ENCODE data around the gene GFOD2. TPM values are rescaled to one million over a fixed set of nuclear protein-coding genes. Genes with fewer than 3 reads are reported as not detected.
"Not testable (repeated sequence)": the region's sequence is repeated elsewhere in the genome, so short reads cannot be mapped to it uniquely, and the experiment has no call there.

The GFOD2 gene
- total RNA-seq, 8 experiments from 2014 or later = 13.1 to 48.8 (median 30.5) TPM

DNA sequence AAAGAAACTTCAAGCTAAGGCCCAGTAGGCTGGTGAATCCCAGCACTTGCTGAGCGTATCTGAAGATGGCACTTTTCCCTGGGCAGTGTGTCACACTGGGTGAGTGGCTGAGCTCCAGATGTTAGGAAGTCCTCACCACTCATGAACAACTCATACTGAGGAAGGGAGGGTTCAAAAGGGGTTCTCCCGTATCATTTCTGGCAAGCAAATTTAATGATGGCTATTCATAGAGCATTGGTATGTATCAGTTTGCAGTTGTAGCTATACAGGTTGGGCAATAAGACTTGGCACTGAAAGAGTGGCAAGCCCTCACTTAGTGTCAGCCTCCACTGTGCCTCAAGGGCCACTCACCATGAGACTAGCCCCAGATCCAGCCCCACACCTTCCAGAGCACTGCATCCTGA is 10.7 kb downstream of the GFOD2 start:
- H3K27ac ChIP-seq = no peak overlapping the region
- in situ Hi-C loops (cut with MboI; ENCODE audit: low pct_unique_long_range_greater_than_20kb in 2 of 9, low sequenced_read_pairs in 9 of 9, unreplicated experiment in 9 of 9) = no loop called here
- peak in 1 of 8 experiments; percentile 50 for ATAC-seq (replicated peaks in 6 of 8)
- WGBS, 10 experiments = 28 to 100% (median 67%) methylated on average over 1 to 2 of the region's 2 CpGs; no CpG with 5 or more reads in 3 of the 10 experiments
- no peaks in the 10 kb centered on the region for H3K4me1 ChIP-seq (replicated peaks in 1 of 2)
- H3K4me3 ChIP-seq = no peak overlapping the region

GRCh38 chr16:67707790-67708189 is 11.3 kb downstream of the GFOD2 start:
- WGBS, 10 experiments = 85 to 100% (median 100%) methylated on average over 1 to 4 of the region's 5 CpGs; no CpG with 5 or more reads in 3 of the 10 experiments
- in situ Hi-C loops (cut with MboI; ENCODE audit: low pct_unique_long_range_greater_than_20kb in 2 of 9, low sequenced_read_pairs in 9 of 9, unreplicated experiment in 9 of 9) = no loop called here
- Histone ChIP-seq H3K27ac (no peak overlapping the region), H3K4me3 (no peak overlapping the region), H3K4me1 (replicated peaks in 1 of 2) (no peaks in the 10 kb centered on the region)
- ATAC-seq (replicated peaks in 6 of 8) = no peak

GRCh38 chr16:67707210-67707609 is 11.9 kb downstream of the GFOD2 start:
- no peak overlapping the region for H3K27ac ChIP-seq
- 90 to 100% (median 100%) methylated on average over 1 to 4 of the region's 4 CpGs; no CpG with 5 or more reads in 1 of the 10 experiments for WGBS, 10 experiments
- no peak for ATAC-seq (replicated peaks in 6 of 8)
- no peak overlapping the region for H3K4me3 ChIP-seq
- H3K4me1 ChIP-seq (replicated peaks in 1 of 2) = no peaks in the 10 kb centered on the region
- in situ Hi-C loops (cut with MboI; ENCODE audit: low pct_unique_long_range_greater_than_20kb in 2 of 9, low sequenced_read_pairs in 9 of 9, unreplicated experiment in 9 of 9) = no loop called here

GRCh38 chr16:67704110-67704509 is 15.0 kb downstream of the GFOD2 start:
- H3K4me3 ChIP-seq = no peak overlapping the region
- ATAC-seq (replicated peaks in 6 of 8) = no peak
- H3K27ac ChIP-seq = no peak overlapping the region
- 76 to 98% (median 89%) methylated on average over 2 to 5 of the region's 5 CpGs for WGBS, 10 experiments
- in situ Hi-C loops (cut with MboI; ENCODE audit: low pct_unique_long_range_greater_than_20kb in 2 of 9, low sequenced_read_pairs in 9 of 9, unreplicated experiment in 9 of 9) = no loop called here
- H3K4me1 ChIP-seq (replicated peaks in 1 of 2) = no peaks in the 10 kb centered on the region

DNA sequence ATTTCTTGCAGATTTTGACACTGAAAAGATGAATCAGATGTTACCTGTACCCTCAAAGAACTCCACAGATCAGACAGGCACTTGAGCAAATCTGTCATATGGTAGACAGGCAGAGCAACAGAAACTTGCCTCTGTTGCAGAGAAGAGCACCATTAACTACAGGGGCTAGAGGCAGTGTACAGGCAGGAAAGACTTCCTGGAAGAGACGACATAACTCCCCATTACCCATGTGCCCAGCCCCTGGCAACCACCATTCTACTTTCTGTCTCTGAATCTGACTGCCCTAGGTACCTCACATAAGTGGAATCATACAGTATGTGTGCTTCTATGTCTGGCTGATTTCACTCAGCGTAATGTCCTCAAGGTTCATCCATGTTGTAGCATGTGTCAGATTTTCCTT is 15.5 kb downstream of the GFOD2 start:
- Histone ChIP-seq H3K4me3 (no peak overlapping the region), H3K4me1 (replicated peaks in 1 of 2) (no peaks in the 10 kb centered on the region), H3K27ac (no peak overlapping the region)
- in situ Hi-C loops (cut with MboI; ENCODE audit: low pct_unique_long_range_greater_than_20kb in 2 of 9, low sequenced_read_pairs in 9 of 9, unreplicated experiment in 9 of 9) = no loop called here
- ATAC-seq (replicated peaks in 6 of 8) = peak in 1 of 8 experiments; percentile 17
- 0 to 100% (median 86%) methylated on average over 1 to 2 of the region's 2 CpGs; no CpG with 5 or more reads in 4 of the 10 experiments for WGBS, 10 experiments

DNA sequence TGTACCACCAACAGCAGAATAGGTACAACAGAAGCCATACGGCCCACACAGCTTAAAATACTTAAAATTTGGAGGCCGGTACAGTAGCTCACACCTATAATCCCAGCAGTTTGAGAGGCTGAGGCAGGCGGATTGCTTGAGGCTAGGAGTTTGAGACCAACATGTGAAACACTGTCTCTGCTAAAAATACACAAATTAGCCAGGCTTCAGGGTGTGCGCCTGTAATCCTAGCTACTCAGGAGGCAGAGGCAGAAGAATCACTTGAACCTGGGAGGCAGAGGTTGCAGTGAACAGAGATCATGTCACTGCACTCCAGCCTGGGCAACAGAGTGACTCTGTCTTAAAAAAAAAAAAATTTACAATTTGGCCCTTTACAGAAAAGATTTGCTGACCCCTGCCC is 17.0 kb downstream of the GFOD2 start:
- H3K4me1 ChIP-seq (replicated peaks in 1 of 2) = no peaks in the 10 kb centered on the region
- 14 to 100% (median 90%) methylated on average over 1 to 4 of the region's 4 CpGs; no CpG with 5 or more reads in 3 of the 10 experiments for WGBS, 10 experiments
- in situ Hi-C loops (cut with MboI; ENCODE audit: low pct_unique_long_range_greater_than_20kb in 2 of 9, low sequenced_read_pairs in 9 of 9, unreplicated experiment in 9 of 9) = no loop called here
- ATAC-seq (replicated peaks in 6 of 8) = no peak
- no peak overlapping the region for H3K27ac ChIP-seq
- no peak overlapping the region for H3K4me3 ChIP-seq

- in situ Hi-C loops (cut with MboI; ENCODE audit: low pct_unique_long_range_greater_than_20kb in 2 of 9, low sequenced_read_pairs in 9 of 9, unreplicated experiment in 9 of 9) = no loop called here
- no peak for ATAC-seq (replicated peaks in 6 of 8)
- H3K4me1 ChIP-seq (replicated peaks in 1 of 2) = no peaks in the 10 kb centered on the region
- H3K4me3 ChIP-seq = no peak overlapping the region
- no peak overlapping the region for H3K27ac ChIP-seq
- WGBS, 10 experiments = 86 to 100% (median 100%) methylated on average over 1 of the region's 1 CpG; no CpG with 5 or more reads in 3 of the 10 experiments
Measured at GRCh38 chr16:67701420-67701819, 17.7 kb downstream of the GFOD2 start.

GRCh38 chr16:67699265-67699664 is 19.9 kb downstream of the GFOD2 start:
- WGBS, 10 experiments = 90 to 100% (median 97%) methylated on average over 1 to 7 of the region's 7 CpGs; no CpG with 5 or more reads in 3 of the 10 experiments
- H3K27ac ChIP-seq = no peak overlapping the region
- no peak for ATAC-seq (replicated peaks in 6 of 8)
- no peak overlapping the region for H3K4me3 ChIP-seq
- no peaks in the 10 kb centered on the region for H3K4me1 ChIP-seq (replicated peaks in 1 of 2)
- in situ Hi-C loops (cut with MboI; ENCODE audit: low pct_unique_long_range_greater_than_20kb in 2 of 9, low sequenced_read_pairs in 9 of 9, unreplicated experiment in 9 of 9) = no loop called here

DNA sequence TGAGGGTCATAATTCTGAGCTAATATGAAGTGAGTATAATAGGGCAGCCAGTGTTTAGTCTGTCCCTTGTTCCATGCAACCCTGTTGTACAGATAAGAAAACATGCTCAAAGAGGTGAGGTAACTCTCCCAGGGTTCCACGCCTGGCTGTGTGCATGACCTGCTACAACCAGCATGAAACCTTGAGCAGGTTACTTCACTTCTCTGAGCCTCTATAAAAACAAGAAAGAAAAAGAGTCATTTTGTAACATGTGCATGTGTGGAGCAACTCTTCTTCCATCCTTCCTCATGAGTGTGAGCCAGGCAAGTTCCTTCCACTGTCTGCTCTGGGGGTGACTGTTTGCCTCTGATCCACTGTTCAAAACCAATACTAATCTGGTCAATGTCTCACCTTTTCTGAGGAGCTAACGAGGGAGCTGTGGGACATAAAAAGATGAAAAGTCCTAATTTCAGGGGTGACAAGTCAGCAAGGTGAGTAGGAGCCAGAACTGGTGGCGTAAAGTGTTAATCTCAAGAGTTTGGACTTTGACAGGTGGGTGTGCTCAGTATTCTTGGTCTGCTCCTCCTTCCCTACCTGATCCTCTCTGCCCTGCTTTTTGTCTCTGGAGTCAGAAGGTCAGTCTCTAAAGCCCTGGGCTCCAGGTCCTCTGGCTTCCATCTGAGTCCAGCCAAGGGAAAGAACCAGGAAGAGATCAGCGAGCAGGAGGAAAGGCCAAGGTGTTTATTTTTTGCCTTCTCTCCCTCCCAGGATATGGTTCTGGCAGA is 21.5 kb downstream of the GFOD2 start:
- no peak for ATAC-seq (replicated peaks in 6 of 8)
- Histone ChIP-seq H3K4me3 (no peak overlapping the region), H3K4me1 (replicated peaks in 1 of 2) (no peaks in the 10 kb centered on the region), H3K27ac (no peak overlapping the region)
- whole genome bisulfite sequencing, 10 experiments = 40 to 100% (median 98%) methylated on average over 1 to 3 of the region's 4 CpGs; no CpG with 5 or more reads in 2 of the 10 experiments
- in situ Hi-C loops (cut with MboI; ENCODE audit: low pct_unique_long_range_greater_than_20kb in 2 of 9, low sequenced_read_pairs in 9 of 9, unreplicated experiment in 9 of 9) = no loop called here

- no peaks in the 10 kb centered on the region for H3K4me1 ChIP-seq (replicated peaks in 1 of 2)
- H3K27ac ChIP-seq = no peak overlapping the region
- no peak for ATAC-seq (replicated peaks in 6 of 8)
- in situ Hi-C loops (cut with MboI; ENCODE audit: low pct_unique_long_range_greater_than_20kb in 2 of 9, low sequenced_read_pairs in 9 of 9, unreplicated experiment in 9 of 9) = no loop called here
- WGBS, 10 experiments = 26 to 89% (median 72%) methylated on average over 1 to 2 of the region's 2 CpGs; no CpG with 5 or more reads in 2 of the 10 experiments
- H3K4me3 ChIP-seq = no peak overlapping the region
Measured at GRCh38 chr16:67694611-67695010, 24.5 kb downstream of the GFOD2 start.

DNA sequence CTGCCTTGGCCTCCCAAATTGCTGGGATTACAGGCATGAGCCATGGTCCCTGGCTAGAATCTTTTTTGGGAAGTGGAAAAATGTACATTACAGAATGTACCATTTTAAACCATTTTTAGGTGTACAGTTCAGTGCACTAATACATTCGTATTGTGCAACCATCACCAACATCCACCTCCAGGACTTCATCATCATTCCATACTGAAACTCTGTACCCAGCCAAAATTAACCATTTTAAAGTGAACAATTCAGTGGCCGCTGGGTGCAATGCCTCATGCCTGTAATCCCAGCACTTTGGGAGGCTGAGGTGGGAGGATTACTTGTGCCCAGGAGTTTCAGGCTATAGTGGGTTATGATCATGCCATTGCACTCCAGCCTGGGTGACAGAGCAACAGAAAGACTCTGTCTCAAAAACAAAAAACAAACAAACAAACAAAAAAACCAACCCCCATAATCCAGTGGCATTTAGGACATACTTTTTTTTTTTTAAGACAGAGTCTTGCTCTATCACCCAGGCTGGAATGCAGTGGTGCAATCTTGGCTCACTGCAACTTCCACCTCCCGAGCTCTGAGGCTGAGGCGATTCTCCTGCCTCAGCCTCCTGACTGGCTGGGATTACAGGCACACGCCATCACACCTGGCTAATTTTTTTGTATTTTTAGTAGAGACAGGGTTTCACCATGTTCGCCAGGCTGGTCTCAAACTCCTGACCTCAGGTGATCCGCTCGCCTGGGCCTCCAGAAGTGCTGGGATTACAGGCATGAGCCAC is 25.4 kb downstream of the GFOD2 start:
- H3K27ac ChIP-seq; H3K4me1 ChIP-seq (replicated peaks in 1 of 2); ATAC-seq (replicated peaks in 6 of 8); H3K4me3 ChIP-seq; in situ Hi-C loops (cut with MboI; ENCODE audit: low pct_unique_long_range_greater_than_20kb in 2 of 9, low sequenced_read_pairs in 9 of 9, unreplicated experiment in 9 of 9): not testable (repeated sequence)
- whole genome bisulfite sequencing, 10 experiments = 88 to 100% (median 100%) methylated on average over 1 to 7 of the region's 8 CpGs; no CpG with 5 or more reads in 1 of the 10 experiments

- ATAC-seq (replicated peaks in 6 of 8) = no peak
- Histone ChIP-seq H3K27ac (no peak overlapping the region), H3K4me1 (replicated peaks in 1 of 2) (no peaks in the 10 kb centered on the region), H3K4me3 (no peak overlapping the region)
- 63 to 100% (median 95%) methylated on average over 1 to 10 of the region's 17 CpGs; no CpG with 5 or more reads in 1 of the 10 experiments for WGBS, 10 experiments
- in situ Hi-C loops (cut with MboI; ENCODE audit: low pct_unique_long_range_greater_than_20kb in 2 of 9, low sequenced_read_pairs in 9 of 9, unreplicated experiment in 9 of 9) = no loop called here
Measured at GRCh38 chr16:67685388-67686112, 33.6 kb downstream of the GFOD2 start.

GRCh38 chr16:67683767-67684166 is 35.3 kb downstream of the GFOD2 start:
- WGBS, 10 experiments = 94 to 100% (median 100%) methylated on average over 1 to 3 of the region's 4 CpGs; no CpG with 5 or more reads in 5 of the 10 experiments
- in situ Hi-C loops (cut with MboI; ENCODE audit: low pct_unique_long_range_greater_than_20kb in 2 of 9, low sequenced_read_pairs in 9 of 9, unreplicated experiment in 9 of 9) = no loop called here
- Histone ChIP-seq H3K4me1 (replicated peaks in 1 of 2) (no peaks in the 10 kb centered on the region), H3K4me3 (no peak overlapping the region), H3K27ac (no peak overlapping the region)
- ATAC-seq (replicated peaks in 6 of 8) = no peak

Data from motor neuron (in vitro differentiated cells).